Osteocyte (in vitro differentiated cells): Measurements from ENCODE around the gene KMT2D. TPM values are rescaled to one million over a fixed set of nuclear protein-coding genes. Genes with fewer than 3 reads are reported as not detected.

ENCODE experiments used
- DNase-seq: peaks from one replicate; pipeline ENCODE4 v3.0.0; 2021; ENCODE audit warnings: mixed read lengths; ENCODE audit not compliant: unreplicated experiment; ENCODE audit errors: extremely low spot score
- H3K27ac Mint-ChIP-seq: one replicate; pipeline ENCODE4 v1.8.0; 2021; ENCODE audit warnings: mild to moderate bottlenecking, mixed read lengths; ENCODE audit not compliant: unreplicated experiment
- H3K27me3 Mint-ChIP-seq: one replicate; pipeline ENCODE4 v1.8.0; 2021; ENCODE audit warnings: mixed read lengths; ENCODE audit not compliant: unreplicated experiment
- H3K36me3 Mint-ChIP-seq: one replicate; pipeline ENCODE4 v1.8.0; 2021; ENCODE audit warnings: mixed read lengths; ENCODE audit not compliant: unreplicated experiment
- H3K4me1 Mint-ChIP-seq: one replicate; pipeline ENCODE4 v1.8.0; 2021; ENCODE audit warnings: mixed read lengths; ENCODE audit not compliant: unreplicated experiment
- H3K4me3 Mint-ChIP-seq: one replicate; pipeline ENCODE4 v1.8.0; 2021; ENCODE audit warnings: mild to moderate bottlenecking, moderate library complexity, mixed read lengths; ENCODE audit not compliant: unreplicated experiment
- H3K9me3 Mint-ChIP-seq: one replicate; pipeline ENCODE4 v1.8.0; 2021; ENCODE audit warnings: mixed read lengths; ENCODE audit not compliant: unreplicated experiment
- total RNA-seq: library from RNA; stranded (reverse); gene quantifications from 2 replicates; pipeline ENCODE4 v1.2.1, GENCODE V29; 2021
- TF ChIP-seq, protein P1 (sequence below): fragments of 200-600 bp; sonication (generic); IDR thresholded peaks from 2 replicates; pipeline ENCODE4 v1.5.0; 2021; ENCODE audit warnings: antibody characterized with exemption, mild to moderate bottlenecking, moderate library complexity

Gene KMT2D
- total RNA-seq, 1 donor from 2014 or later: 91.2 TPM

DNA sequence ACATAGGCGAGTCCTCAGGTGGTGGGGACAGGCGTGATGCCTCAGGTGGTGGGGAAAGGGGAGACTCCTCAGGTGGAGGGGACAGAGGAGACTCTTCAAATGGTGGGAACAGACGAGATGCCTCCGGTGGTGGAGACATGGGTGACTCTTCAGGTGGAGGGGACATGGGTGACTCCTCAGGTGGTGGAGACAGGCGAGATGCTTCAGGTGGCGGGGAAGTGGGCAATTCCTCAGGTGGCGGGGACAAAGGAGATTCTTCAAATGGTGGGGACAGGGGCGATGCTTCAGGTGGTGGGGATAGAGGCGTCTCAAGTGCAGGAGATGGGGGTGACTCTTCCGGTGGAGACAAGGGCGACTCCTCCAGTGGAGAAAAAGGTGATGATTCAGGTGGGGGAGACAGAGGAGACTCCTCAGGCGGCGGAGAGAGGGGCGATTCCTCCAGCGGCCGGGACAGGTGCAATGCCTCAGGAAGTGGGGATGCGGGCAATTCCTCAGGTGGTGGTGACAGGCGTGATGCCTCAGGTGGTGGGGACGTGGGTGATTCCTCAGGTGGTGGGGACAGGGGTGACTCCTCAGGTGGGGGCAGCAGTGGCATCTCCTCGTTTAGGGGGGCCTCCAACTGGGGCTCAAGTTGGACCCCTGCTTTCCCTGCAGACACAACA lies 8.7 kb downstream of the KMT2D start:
- Mint-ChIP-seq H3K4me3 (no peak overlapping the region), H3K27ac (no peak overlapping the region), H3K36me3 (peaks cover 54% of the 10 kb centered on the region), H3K4me1 (peaks cover 44% of the 10 kb centered on the region), H3K27me3 (no peaks in the 10 kb centered on the region), H3K9me3 (no peaks in the 10 kb centered on the region)
- TF ChIP-seq, protein P1, sequence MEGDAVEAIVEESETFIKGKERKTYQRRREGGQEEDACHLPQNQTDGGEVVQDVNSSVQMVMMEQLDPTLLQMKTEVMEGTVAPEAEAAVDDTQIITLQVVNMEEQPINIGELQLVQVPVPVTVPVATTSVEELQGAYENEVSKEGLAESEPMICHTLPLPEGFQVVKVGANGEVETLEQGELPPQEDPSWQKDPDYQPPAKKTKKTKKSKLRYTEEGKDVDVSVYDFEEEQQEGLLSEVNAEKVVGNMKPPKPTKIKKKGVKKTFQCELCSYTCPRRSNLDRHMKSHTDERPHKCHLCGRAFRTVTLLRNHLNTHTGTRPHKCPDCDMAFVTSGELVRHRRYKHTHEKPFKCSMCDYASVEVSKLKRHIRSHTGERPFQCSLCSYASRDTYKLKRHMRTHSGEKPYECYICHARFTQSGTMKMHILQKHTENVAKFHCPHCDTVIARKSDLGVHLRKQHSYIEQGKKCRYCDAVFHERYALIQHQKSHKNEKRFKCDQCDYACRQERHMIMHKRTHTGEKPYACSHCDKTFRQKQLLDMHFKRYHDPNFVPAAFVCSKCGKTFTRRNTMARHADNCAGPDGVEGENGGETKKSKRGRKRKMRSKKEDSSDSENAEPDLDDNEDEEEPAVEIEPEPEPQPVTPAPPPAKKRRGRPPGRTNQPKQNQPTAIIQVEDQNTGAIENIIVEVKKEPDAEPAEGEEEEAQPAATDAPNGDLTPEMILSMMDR: no peak
- DNase-seq: no peak

DNA sequence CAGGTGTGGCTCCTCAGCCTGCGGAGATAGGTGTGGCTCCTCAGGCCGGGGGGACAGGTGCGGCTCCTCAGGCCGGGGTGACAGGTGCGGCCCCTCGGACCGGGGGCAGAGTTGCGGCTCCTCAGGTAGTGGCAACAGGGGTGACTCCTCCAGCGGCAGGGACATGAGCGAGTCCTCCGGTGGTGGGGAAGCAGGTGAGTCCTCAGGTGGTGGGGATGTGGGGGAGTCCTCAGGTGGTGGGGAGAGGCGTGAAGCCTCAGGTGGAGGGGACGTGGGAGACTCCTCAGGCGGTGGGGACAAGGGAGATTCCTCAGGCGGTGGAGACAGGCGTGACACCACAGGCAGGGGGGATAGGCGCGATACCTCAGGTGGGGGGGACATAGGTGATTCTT lies 9.2 kb downstream of the KMT2D start:
- H3K4me3 Mint-ChIP-seq: no peak overlapping the region
- no peaks in the 10 kb centered on the region for H3K9me3 Mint-ChIP-seq
- H3K4me1 Mint-ChIP-seq: peaks cover 38% of the 10 kb centered on the region
- no peak overlapping the region for H3K27ac Mint-ChIP-seq
- no peaks in the 10 kb centered on the region for H3K27me3 Mint-ChIP-seq
- no peak for DNase-seq
- TF ChIP-seq, protein P1: no peak
- peaks cover 55% of the 10 kb centered on the region for H3K36me3 Mint-ChIP-seq

DNA sequence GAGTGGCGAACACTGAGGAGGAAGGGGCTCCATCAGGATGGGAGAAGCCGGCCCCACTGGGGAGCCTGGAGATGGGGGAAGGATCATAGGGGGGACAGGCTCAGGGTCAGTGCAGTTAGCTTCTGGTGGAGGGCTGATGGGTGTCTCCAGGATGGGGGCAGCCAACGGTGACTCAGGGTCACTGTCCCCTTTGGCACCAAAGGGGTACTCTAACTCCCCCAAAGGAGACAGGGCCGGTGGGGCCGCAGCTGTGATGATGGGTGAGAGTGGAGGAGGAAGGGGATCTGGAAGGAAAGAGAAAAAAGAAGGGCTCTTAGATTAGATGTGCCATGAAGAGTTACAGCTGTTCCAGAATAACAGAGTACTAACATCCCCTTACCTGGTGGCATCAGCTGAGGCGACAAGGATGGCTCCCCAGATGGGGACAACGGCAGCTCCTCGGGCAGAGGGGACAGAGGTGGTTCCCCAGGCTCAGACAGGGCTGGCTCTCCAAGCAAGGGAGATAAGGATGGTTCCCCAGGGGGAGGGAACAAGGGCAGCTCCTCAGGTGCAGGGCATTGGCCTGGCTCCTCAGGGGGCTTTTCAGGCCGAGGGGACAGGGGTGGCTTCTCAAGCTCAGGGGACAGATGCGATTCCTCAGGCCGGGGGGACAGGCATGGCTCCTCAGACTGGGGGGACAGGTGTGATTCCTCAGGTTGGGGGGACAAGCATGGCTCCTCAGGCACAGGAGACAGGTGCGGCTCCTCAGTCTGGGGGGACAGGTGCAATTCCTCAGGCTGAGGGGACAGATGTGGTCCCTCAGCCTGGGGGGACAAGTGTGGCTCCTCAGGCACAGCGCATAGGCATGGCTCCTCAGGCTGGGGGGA lies 9.9 kb downstream of the KMT2D start:
- TF ChIP-seq, protein P1: no peak
- no peak overlapping the region for H3K4me3 Mint-ChIP-seq
- H3K9me3 Mint-ChIP-seq: no peaks in the 10 kb centered on the region
- H3K4me1 Mint-ChIP-seq: peaks cover 32% of the 10 kb centered on the region
- H3K36me3 Mint-ChIP-seq: peaks cover 55% of the 10 kb centered on the region
- H3K27ac Mint-ChIP-seq: no peak overlapping the region
- H3K27me3 Mint-ChIP-seq: no peaks in the 10 kb centered on the region
- DNase-seq: no peak

DNA sequence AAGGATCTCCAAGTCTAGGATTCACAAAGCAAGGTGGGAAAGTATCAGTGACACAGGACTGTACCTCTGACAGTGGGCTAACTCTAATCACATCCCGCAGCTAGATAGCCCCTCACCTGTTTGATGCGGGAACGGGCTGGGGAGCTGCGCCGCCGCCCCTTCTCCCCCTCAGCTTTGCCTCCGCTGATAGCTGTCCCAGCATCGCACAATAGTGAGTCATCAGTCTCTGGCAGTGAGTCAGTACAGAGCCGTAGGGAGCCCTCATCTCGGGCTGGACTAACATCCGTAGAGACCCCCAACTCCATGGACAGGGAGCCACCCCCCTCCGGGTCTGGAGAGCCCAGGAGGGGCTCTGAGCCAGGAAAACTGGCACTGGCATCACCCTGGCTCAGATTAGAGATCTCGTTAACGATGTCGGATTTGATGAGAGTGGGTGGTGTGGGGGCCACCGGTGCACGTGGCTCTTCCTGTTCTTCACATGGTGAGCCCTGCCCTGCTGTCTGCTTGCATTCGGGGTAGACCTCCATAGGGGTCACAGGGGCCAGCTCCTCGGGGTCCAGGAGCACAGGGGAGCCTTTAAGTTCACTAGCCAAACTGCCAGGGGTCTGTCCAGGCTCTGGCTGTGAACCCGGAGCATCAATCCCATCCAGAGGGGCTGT lies 10.9 kb downstream of the KMT2D start:
- TF ChIP-seq, protein P1: no peak
- Mint-ChIP-seq H3K27ac (peak overlapping the region; percentile 59), H3K36me3 (peaks cover 56% of the 10 kb centered on the region), H3K4me1 (peaks cover 23% of the 10 kb centered on the region), H3K4me3 (no peak overlapping the region), H3K9me3 (no peaks in the 10 kb centered on the region), H3K27me3 (no peaks in the 10 kb centered on the region)
- no peak for DNase-seq

DNA sequence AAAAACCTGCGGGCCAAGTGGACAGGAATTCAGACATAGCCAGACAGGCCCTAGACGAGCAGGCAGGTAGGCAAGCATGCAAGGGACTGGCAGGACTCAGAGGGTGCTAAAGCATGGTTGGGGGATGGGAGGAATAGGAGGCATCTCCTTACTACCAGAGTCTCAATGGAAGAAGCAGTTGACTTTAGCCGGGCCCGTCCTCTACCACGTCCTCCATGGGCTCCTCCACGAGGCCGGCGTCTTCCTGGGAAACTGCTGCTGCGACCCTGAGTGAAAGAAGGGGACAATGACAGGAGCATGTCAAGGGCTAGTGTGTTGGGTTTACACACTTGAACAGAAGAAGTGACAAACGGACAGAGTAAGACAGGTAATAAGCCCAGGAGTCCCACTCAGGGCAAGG lies 11.6 kb downstream of the KMT2D start:
- Mint-ChIP-seq H3K9me3 (no peaks in the 10 kb centered on the region), H3K36me3 (peaks cover 57% of the 10 kb centered on the region), H3K4me1 (peaks cover 23% of the 10 kb centered on the region), H3K27me3 (no peaks in the 10 kb centered on the region), H3K4me3 (no peak overlapping the region), H3K27ac (peak overlapping the region; percentile 59)
- TF ChIP-seq, protein P1: no peak
- no peak for DNase-seq
